ENCODE measurements around the gene INHBC. TPM values are rescaled to one million over a fixed set of nuclear protein-coding genes. Genes with fewer than 3 reads are reported as not detected.
"Not testable (repeated sequence)": the region's sequence is repeated elsewhere in the genome, so short reads cannot be mapped to it uniquely, and the experiment has no call there.

Gene INHBC
- total RNA-seq, 2 experiments from 2014 or later: not detected

DNA sequence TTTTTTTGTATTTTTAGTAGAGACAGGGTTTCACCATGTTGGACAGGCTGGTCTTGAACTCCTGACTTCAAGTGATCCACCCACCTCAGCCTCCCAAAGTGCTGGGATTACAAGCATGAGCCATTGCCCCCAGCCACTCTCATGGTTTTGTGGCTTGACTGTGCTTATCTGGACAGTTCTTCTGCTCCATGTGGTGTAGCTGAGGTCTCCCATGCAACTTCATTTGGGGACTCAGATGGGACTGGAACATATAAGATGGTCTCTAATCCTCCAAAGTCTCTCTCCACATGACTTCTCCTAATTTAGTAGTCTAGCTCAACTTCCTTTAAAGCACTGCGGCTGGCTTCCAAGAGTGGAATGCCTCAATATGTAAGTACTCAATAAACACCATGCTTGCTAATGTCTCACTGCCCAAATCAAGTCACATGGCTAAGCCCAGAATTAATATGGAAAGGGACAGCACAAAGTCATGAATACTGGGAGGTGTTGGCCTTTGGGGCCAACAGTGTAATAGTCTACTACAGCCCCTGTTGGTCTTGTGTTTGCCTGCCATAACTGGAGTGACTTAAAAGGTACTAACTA, 7.4 kb downstream of the INHBC start:
- CTCF ChIA-PET: interaction anchor here (0.5 to 1.5 kb wide), 4 partner anchors 10 to 142 kb away, joined by 3 to 5 read pairs (median 4); no protein-coding TSS in a partner anchor
- intact Hi-C loops (cut with DNase I, micrococcal nuclease): no loop called here
- peaks cover 1% of the 10 kb centered on the region for H3K36me3 Mint-ChIP-seq (ENCODE audit: low read depth)

DNA sequence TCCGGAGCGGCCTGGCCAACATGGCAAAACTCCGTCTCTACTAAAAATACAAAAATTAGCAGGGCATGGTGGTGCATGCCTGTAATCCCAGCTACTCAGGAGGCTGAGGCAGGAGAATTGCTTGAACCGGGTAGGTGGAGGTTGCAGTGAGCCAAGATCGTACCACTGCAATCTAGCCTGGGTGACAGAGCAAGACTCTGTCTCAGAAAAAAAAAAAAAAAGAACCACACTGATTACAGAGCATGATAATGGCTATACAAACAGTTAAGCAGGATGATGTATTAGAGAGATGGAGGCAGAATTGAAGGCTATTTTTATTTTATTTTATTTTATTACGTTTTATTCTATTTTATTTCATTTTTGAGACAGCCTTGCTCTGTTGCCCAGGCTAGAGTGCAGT, 9.8 kb downstream of the INHBC start:
- H3K27ac Mint-ChIP-seq; H3K4me3 Mint-ChIP-seq; H3K36me3 Mint-ChIP-seq (ENCODE audit: low read depth); ATAC-seq; H3K4me1 Mint-ChIP-seq; POLR2A ChIA-PET; intact Hi-C loops (cut with DNase I, micrococcal nuclease); H3K9me3 Mint-ChIP-seq (ENCODE audit: low read depth); H3K27me3 Mint-ChIP-seq; DNase-seq: not testable (repeated sequence)
- CTCF ChIA-PET: interaction anchor here (0.5 to 1.4 kb wide), 4 partner anchors 8 to 64 kb away, joined by 4 to 8 read pairs (median 6); no protein-coding TSS in a partner anchor

More for the DNA sequence above, 7.4 kb downstream of the INHBC start:
- POLR2A ChIA-PET: interaction anchor here (0.7 kb wide), 1 partner anchor 105 kb away, joined by 3 read pairs; no protein-coding TSS in a partner anchor
- no peaks in the 10 kb centered on the region for H3K4me1 Mint-ChIP-seq
- no peak overlapping the region for H3K27ac Mint-ChIP-seq
- H3K4me3 Mint-ChIP-seq: no peak overlapping the region
- H3K9me3 Mint-ChIP-seq (ENCODE audit: low read depth): peaks cover 5% of the 10 kb centered on the region
- H3K27me3 Mint-ChIP-seq: peaks cover 4% of the 10 kb centered on the region
- DNase-seq: no peak
- no peak for ATAC-seq

DNA sequence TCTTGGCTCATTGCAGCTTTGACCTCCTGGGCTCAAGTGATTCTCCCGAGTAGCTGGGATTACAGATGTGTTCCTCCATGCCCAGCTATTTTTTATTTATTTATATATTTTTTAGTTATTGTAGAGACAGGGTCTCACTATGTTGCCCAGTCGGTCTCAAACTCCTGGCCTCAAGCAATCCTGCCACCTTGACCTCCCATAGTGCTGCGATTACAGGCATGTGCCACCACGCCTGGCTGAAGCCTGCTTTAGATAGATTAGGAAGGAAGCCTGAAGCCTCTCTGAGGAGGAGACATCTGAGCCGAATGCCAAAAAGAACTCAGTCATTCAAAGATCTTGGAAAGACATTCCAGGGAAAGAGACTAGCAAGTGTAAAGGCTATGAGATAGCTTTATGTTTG, 10.2 kb downstream of the INHBC start:
- POLR2A ChIA-PET: no interaction called here
- Mint-ChIP-seq H3K9me3 (ENCODE audit: low read depth) (peaks cover 5% of the 10 kb centered on the region), H3K4me1 (no peaks in the 10 kb centered on the region), H3K27me3 (peaks cover 4% of the 10 kb centered on the region), H3K4me3 (no peak overlapping the region), H3K36me3 (ENCODE audit: low read depth) (peaks cover 1% of the 10 kb centered on the region), H3K27ac (no peak overlapping the region)
- intact Hi-C loops (cut with DNase I, micrococcal nuclease): no loop called here
- no peak for DNase-seq
- ATAC-seq: no peak
- CTCF ChIA-PET: interaction anchor here (0.5 to 2.1 kb wide), 6 partner anchors 8 to 64 kb away, joined by 3 to 8 read pairs (median 6); no protein-coding TSS in a partner anchor

DNA sequence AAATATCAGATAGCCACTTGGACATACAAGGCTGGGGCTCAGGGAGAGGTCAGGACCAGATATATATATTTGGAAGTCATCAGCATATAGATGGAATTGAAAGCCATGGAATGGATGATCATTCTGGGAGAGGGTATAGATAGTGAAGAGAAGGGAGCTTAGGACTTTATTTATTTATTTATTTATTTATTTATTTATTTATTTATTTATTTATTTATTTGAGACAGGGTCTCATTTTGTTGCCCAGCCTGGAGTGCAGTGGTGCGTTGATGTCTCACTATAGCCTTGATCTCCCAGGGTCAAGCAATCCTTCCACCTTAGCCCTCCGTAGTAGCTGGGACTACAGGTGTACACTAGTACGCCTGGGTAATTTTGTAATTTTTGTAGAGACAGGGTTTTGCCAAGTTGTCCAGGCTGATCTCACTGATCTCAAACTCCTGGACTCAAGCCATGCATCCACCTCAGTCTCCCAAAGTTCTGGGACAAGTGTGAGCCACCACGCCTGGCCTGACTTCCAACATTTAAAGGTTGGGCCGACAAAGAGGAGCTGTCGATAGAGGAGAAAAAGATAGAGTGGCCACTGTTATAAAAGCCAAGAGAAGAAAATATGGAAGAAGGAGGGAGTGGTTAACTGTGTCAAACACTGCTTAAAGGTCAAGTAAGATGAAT, 11.8 kb downstream of the INHBC start:
- ChIA-PET POLR2A (interaction anchor here (0.6 kb wide), 2 partner anchors 140 to 499 kb away, joined by 3 to 4 read pairs; no protein-coding TSS in a partner anchor), CTCF (interaction anchor here (0.6 to 2.1 kb wide), 2 partner anchors 12 to 179 kb away, joined by 3 to 6 read pairs; no protein-coding TSS in a partner anchor)
- Mint-ChIP-seq H3K36me3 (ENCODE audit: low read depth) (peaks cover 1% of the 10 kb centered on the region), H3K9me3 (ENCODE audit: low read depth) (peaks cover 3% of the 10 kb centered on the region), H3K27ac (no peak overlapping the region), H3K4me3 (no peak overlapping the region), H3K27me3 (no peaks in the 10 kb centered on the region), H3K4me1 (no peaks in the 10 kb centered on the region)
- no peak for DNase-seq
- intact Hi-C loops (cut with DNase I, micrococcal nuclease): no loop called here
- ATAC-seq: no peak

DNA sequence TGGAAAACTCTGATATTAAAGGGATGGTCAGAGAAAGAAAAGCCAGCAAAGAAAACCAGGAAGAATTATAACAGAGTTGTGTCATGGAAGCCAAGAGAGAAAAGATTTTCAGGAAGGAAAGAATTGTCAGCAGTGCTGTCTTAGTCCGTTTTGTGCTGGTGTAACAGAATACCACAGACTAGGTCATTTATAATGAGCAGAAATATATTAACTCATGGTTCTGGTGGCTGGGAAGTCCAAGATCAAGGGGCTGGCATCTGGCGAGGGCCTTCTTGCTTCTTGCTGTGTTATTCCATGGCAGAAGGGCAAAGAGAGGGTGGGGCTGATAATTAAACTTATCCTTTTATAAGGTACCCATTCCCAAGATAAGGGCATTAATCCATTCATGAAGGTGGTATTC, 14.1 kb downstream of the INHBC start:
- H3K36me3 Mint-ChIP-seq (ENCODE audit: low read depth): no peaks in the 10 kb centered on the region
- intact Hi-C loops (cut with DNase I, micrococcal nuclease): no loop called here
- POLR2A ChIA-PET: no interaction called here
- no peak overlapping the region for H3K4me3 Mint-ChIP-seq
- H3K9me3 Mint-ChIP-seq (ENCODE audit: low read depth): no peaks in the 10 kb centered on the region
- peaks cover 11% of the 10 kb centered on the region for H3K4me1 Mint-ChIP-seq
- DNase-seq (no peak), ATAC-seq (no peak)
- no peaks in the 10 kb centered on the region for H3K27me3 Mint-ChIP-seq
- H3K27ac Mint-ChIP-seq: no peak overlapping the region
- CTCF ChIA-PET: interaction anchor here (0.9 to 1.1 kb wide), 2 partner anchors 9 to 10 kb away, joined by 3 to 5 read pairs; no protein-coding TSS in a partner anchor

DNA sequence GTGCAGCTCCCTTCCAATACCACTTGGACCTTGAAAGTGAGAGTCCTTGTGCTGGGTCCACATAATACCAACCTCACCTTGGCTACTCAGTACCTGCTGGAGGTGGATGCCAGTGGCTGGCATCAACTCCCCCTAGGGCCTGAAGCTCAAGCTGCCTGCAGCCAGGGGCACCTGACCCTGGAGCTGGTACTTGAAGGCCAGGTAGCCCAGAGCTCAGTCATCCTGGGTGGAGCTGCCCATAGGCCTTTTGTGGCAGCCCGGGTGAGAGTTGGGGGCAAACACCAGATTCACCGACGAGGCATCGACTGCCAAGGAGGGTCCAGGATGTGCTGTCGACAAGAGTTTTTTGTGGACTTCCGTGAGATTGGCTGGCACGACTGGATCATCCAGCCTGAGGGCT, 14.8 kb downstream of the INHBC start:
- H3K36me3 Mint-ChIP-seq (ENCODE audit: low read depth): no peaks in the 10 kb centered on the region
- H3K27ac Mint-ChIP-seq: no peak overlapping the region
- POLR2A ChIA-PET: no interaction called here
- ATAC-seq (no peak), DNase-seq (no peak)
- H3K4me3 Mint-ChIP-seq: no peak overlapping the region
- H3K27me3 Mint-ChIP-seq: no peaks in the 10 kb centered on the region
- no peaks in the 10 kb centered on the region for H3K9me3 Mint-ChIP-seq (ENCODE audit: low read depth)
- CTCF ChIA-PET: interaction anchor here (0.6 kb wide), 1 partner anchor 23 kb away, joined by 3 read pairs; no protein-coding TSS in a partner anchor
- intact Hi-C loops (cut with DNase I, micrococcal nuclease): no loop called here
- H3K4me1 Mint-ChIP-seq: peaks cover 12% of the 10 kb centered on the region

DNA sequence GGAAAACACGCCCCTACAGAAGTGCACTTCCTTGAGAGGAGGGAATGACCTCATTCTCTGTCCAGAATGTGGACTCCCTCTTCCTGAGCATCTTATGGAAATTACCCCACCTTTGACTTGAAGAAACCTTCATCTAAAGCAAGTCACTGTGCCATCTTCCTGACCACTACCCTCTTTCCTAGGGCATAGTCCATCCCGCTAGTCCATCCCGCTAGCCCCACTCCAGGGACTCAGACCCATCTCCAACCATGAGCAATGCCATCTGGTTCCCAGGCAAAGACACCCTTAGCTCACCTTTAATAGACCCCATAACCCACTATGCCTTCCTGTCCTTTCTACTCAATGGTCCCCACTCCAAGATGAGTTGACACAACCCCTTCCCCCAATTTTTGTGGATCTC, 15.5 kb downstream of the INHBC start:
- ChIA-PET CTCF (interaction anchor here (1.7 to 4.8 kb wide), 2 partner anchors 9 to 142 kb away, joined by 6 to 63 read pairs; partner anchors contain the start of gene GLI1), POLR2A (no interaction called here)
- Mint-ChIP-seq H3K9me3 (ENCODE audit: low read depth) (no peaks in the 10 kb centered on the region), H3K27ac (no peak overlapping the region), H3K4me1 (peaks cover 14% of the 10 kb centered on the region), H3K4me3 (no peak overlapping the region), H3K27me3 (no peaks in the 10 kb centered on the region), H3K36me3 (ENCODE audit: low read depth) (no peaks in the 10 kb centered on the region)
- ATAC-seq (no peak), DNase-seq (no peak)
- intact Hi-C loops (cut with DNase I, micrococcal nuclease): no loop called here

DNA sequence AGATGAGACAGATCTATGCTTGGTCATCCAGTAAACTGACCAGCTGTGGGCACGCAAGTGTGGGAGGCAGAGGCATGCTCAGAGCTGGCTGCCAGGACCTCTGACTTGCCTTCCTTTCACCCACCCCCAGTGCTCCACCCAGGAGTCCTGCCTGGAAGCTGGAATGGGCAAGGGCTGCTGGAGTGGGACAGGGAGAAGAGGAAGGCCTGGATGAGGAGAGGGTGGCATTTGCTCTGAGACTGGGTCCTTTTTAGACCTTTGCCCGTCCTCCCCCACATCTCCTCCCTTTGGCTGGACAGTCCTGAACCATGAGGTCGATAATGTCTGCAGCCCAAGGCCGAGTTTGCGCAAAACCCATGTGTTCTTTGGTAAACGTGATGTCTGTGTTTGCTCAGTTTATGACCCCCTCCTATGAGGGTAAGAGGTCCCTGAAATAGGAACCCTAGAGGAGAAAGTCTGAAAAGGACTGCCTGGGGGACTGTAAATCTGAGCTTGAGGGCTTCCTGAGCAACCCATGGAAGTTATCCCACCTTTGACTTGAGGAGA, 16.7 kb downstream of the INHBC start:
- no peak for DNase-seq
- ATAC-seq: no peak
- Mint-ChIP-seq H3K4me1 (peaks cover 24% of the 10 kb centered on the region), H3K36me3 (ENCODE audit: low read depth) (no peaks in the 10 kb centered on the region), H3K4me3 (no peak overlapping the region), H3K27me3 (no peaks in the 10 kb centered on the region), H3K9me3 (ENCODE audit: low read depth) (no peaks in the 10 kb centered on the region), H3K27ac (no peak overlapping the region)
- intact Hi-C loops (cut with DNase I, micrococcal nuclease): no loop called here
- CTCF ChIA-PET: interaction anchor here (0.5 to 4.8 kb wide), 13 partner anchors 8 to 289 kb away, joined by 3 to 63 read pairs (median 6); partner anchors contain the start of gene GLI1
- POLR2A ChIA-PET: interaction anchor here (0.7 to 1.5 kb wide), 2 partner anchors 69 to 181 kb away, joined by 4 read pairs; partner anchors contain the start of gene DDIT3

DNA sequence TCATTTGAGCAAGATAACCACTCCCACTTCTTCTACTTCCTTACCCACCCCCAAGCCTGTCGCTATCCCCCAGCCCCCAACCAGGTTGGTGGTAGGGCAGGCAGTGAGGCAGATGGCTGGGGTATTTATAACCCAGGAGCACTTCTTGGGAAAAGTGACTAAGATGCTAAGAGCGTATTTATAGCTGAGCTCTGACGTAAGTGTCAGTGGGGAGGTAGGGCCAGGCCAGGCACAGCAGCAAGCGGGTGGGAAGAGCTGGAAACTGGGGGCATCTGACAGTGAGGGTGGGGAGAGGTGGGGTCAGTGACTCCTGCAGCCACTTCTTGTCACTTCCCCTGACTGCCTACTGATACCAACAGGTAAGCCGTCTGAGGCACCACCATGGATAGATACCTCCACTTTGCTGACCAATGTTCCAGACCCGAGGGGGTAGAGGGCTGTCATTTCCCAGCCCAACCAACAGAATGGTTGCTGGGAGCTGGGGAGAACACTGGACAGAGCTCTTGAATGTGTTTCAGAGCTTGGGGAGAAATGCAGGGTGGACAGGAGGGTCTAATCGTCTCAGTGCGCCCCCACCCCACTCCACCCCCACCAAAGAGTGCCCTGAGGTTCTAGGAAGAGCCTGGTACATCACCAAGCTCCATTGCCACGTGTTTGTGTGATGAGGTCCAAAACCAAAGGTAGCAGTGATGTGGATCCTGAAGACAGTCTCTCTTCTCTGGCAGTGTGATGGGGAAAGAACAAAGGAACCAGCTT, 17.8 kb downstream of the INHBC start:
- intact Hi-C loops (cut with DNase I, micrococcal nuclease): loop anchor here (2.0 kb wide), 3 partner anchors 146 to 240 kb away; no protein-coding TSS in a partner anchor
- DNase-seq: peak; percentile 48
- Mint-ChIP-seq H3K36me3 (ENCODE audit: low read depth) (no peaks in the 10 kb centered on the region), H3K4me3 (peak overlapping the region; percentile 31), H3K27me3 (no peaks in the 10 kb centered on the region), H3K9me3 (ENCODE audit: low read depth) (no peaks in the 10 kb centered on the region), H3K27ac (peak overlapping the region; percentile 47), H3K4me1 (peaks cover 26% of the 10 kb centered on the region)
- peak; percentile 55 for ATAC-seq
- ChIA-PET POLR2A (interaction anchor here (0.5 to 1.5 kb wide), 3 partner anchors 66 to 68 kb away, joined by 3 to 4 read pairs (median 4); partner anchors contain the start of gene DDIT3), CTCF (interaction anchor here (0.6 to 4.8 kb wide), 50 partner anchors 8 to 430 kb away, joined by 3 to 63 read pairs (median 4); partner anchors contain the start of gene INHBC)

DNA sequence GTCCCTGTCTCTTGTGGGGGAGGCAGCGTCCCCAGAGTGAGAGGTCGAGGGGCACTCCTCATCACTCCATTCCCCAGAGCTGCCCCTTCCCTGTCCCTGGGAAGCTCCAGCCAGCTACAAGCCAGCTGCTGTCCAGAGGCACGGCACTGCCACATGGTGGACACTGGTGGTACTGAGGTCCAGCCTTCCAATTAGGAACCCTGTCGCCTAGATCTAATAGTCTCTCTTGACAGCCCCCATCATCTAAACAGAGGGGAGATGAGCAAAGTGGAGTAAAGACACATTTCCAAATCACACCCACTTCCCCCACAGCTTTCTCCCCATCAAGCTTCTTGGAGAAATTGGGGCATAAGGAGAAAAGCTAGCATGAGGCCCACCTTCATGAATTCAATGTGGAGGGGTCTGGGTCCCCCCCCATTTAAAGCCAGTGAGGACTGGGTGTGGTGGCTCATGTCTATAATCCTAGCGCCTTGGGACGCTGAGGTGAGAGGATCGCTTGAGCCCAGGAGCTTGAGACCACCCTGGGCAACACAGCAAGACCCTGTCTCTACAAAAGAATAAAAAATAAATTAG, 18.4 kb downstream of the INHBC start:
- H3K9me3 Mint-ChIP-seq (ENCODE audit: low read depth): no peaks in the 10 kb centered on the region
- intact Hi-C loops (cut with DNase I, micrococcal nuclease): loop anchor here (1.0 to 2.0 kb wide), 5 partner anchors 146 to 240 kb away; no protein-coding TSS in a partner anchor
- DNase-seq: peak; percentile 81
- ChIA-PET POLR2A (interaction anchor here (0.5 to 1.4 kb wide), 2 partner anchors 65 to 67 kb away, joined by 3 to 4 read pairs; no protein-coding TSS in a partner anchor), CTCF (interaction anchor here (0.6 to 4.8 kb wide), 44 partner anchors 8 to 239 kb away, joined by 3 to 63 read pairs (median 4); partner anchors contain the start of gene INHBC)
- peak overlapping the region; percentile 31 for H3K4me3 Mint-ChIP-seq
- ATAC-seq: peak; percentile 45
- peak overlapping the region; percentile 47 for H3K27ac Mint-ChIP-seq
- no peaks in the 10 kb centered on the region for H3K36me3 Mint-ChIP-seq (ENCODE audit: low read depth)
- H3K27me3 Mint-ChIP-seq: no peaks in the 10 kb centered on the region
- H3K4me1 Mint-ChIP-seq: peaks cover 31% of the 10 kb centered on the region

Data from activated CD4-positive, alpha-beta T cell treated with anti-CD3 and anti-CD28 coated beads for 36 hours (primary cell).